SK-N-SH treated with all-trans-retinoic acid at 6 μM for 48 hours (cell line): ENCODE measurements around the gene PNN.

Experiments used
- ISL1 ChIP-seq: fragments of 250-450 bp; sonication (Bioruptor Pico); IDR thresholded peaks from 2 replicates; pipeline ENCODE4 v2.1.2; 2022; ENCODE audit warnings: mild to moderate bottlenecking, moderate library complexity
- ZNF8 ChIP-seq: fragments of 450-650 bp; formaldehyde crosslinking; IDR thresholded peaks from 2 replicates; pipeline ENCODE4 v1.5.0; 2020; ENCODE audit warnings: mild to moderate bottlenecking, moderate library complexity
- TF ChIP-seq, protein P1 (sequence below): fragments of 250-450 bp; sonication (Bioruptor Pico); IDR thresholded peaks from 2 replicates; pipeline ENCODE4 v1.8.0; 2020; ENCODE audit warnings: mild to moderate bottlenecking, moderate library complexity, borderline replicate concordance

DNA sequence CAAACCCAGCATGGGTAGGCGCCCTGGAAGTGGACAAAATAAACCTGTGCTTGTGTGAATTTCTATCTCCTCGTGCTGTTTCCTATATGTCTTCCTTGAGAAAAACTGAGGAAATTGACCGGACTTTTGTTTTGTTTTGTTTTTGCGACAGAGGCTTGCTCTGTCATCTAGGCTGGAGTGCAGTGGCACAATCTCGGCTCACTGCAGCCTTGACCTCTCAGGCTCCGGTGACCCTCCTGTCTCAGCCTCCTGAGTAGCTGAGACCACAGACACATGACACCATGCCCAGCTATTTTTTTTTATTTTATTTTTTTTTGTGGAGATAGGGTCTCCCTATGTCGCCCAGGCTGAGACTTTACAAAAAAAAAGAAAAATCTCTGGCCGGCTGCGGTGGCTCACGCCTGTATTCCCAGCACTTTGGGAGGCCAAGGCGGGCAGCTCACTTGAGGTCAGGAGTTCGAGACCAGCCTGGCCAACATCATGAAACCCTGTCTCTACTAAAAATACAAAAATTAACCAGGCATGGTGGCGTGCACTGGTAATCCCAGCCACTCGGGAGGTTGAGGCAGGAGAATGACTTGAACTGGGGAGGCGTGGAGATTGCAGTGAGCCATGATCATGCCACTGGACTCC, 36.2 kb downstream of the PNN start:
- no peak for TF ChIP-seq ZNF8
- TF ChIP-seq, protein P1, sequence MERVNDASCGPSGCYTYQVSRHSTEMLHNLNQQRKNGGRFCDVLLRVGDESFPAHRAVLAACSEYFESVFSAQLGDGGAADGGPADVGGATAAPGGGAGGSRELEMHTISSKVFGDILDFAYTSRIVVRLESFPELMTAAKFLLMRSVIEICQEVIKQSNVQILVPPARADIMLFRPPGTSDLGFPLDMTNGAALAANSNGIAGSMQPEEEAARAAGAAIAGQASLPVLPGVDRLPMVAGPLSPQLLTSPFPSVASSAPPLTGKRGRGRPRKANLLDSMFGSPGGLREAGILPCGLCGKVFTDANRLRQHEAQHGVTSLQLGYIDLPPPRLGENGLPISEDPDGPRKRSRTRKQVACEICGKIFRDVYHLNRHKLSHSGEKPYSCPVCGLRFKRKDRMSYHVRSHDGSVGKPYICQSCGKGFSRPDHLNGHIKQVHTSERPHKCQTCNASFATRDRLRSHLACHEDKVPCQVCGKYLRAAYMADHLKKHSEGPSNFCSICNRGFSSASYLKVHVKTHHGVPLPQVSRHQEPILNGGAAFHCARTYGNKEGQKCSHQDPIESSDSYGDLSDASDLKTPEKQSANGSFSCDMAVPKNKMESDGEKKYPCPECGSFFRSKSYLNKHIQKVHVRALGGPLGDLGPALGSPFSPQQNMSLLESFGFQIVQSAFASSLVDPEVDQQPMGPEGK (CRISPR knock-in tag) = no peak
- no peak for TF ChIP-seq ISL1 (CRISPR knock-in tag)
